Measurements from ENCODE around the gene USP12.

USP12 gene

DNA sequence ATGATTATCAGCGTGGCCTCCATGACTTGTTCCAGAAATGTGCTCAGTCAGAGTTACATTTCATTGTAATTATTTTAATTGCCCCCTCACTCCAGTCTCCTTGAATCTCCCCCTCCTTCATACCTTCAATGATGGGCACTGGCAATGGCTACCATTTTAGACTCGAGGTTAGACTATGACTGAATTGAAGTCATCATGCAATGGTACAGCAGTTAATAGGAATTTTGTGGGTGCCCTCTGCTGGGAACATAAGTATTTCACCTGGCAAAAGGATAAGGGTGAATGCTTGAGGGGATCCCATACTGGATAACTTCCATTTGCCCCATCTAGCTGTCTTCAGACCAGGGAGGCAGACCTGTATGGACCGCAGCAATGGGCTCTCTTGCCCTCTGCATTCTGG, 32.2 kb upstream of the USP12 start:
- TF ChIP-seq POLR2AphosphoS5 (IDR thresholded peaks at IDR 0.05; ENCODE audit: low read depth, low read length) (no peak), TAF1 (IDR thresholded peaks at IDR 0.05; ENCODE audit: borderline replicate concordance, insufficient read depth, low read length) (no peak), FOXP2 (optimal IDR thresholded peaks at IDR 0.05; ENCODE audit: borderline replicate concordance, extremely low read depth, extremely low read length, insufficient read depth) (no peak), SIN3A (IDR thresholded peaks at IDR 0.05; ENCODE audit: borderline replicate concordance, insufficient read depth, low read length) (no peak)
- TF ChIP-seq, protein P1, sequence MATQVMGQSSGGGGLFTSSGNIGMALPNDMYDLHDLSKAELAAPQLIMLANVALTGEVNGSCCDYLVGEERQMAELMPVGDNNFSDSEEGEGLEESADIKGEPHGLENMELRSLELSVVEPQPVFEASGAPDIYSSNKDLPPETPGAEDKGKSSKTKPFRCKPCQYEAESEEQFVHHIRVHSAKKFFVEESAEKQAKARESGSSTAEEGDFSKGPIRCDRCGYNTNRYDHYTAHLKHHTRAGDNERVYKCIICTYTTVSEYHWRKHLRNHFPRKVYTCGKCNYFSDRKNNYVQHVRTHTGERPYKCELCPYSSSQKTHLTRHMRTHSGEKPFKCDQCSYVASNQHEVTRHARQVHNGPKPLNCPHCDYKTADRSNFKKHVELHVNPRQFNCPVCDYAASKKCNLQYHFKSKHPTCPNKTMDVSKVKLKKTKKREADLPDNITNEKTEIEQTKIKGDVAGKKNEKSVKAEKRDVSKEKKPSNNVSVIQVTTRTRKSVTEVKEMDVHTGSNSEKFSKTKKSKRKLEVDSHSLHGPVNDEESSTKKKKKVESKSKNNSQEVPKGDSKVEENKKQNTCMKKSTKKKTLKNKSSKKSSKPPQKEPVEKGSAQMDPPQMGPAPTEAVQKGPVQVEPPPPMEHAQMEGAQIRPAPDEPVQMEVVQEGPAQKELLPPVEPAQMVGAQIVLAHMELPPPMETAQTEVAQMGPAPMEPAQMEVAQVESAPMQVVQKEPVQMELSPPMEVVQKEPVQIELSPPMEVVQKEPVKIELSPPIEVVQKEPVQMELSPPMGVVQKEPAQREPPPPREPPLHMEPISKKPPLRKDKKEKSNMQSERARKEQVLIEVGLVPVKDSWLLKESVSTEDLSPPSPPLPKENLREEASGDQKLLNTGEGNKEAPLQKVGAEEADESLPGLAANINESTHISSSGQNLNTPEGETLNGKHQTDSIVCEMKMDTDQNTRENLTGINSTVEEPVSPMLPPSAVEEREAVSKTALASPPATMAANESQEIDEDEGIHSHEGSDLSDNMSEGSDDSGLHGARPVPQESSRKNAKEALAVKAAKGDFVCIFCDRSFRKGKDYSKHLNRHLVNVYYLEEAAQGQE (IDR thresholded peaks at IDR 0.05; ENCODE audit: insufficient read depth in 1 of 2, low read depth in 2 of 2, low read length in 2 of 2): no peak

- TF ChIP-seq FOXP2 (optimal IDR thresholded peaks at IDR 0.05; ENCODE audit: borderline replicate concordance, extremely low read depth, extremely low read length, insufficient read depth) (no peak), TAF1 (IDR thresholded peaks at IDR 0.05; ENCODE audit: borderline replicate concordance, insufficient read depth, low read length) (no peak), SIN3A (IDR thresholded peaks at IDR 0.05; ENCODE audit: borderline replicate concordance, insufficient read depth, low read length) (no peak), POLR2AphosphoS5 (IDR thresholded peaks at IDR 0.05; ENCODE audit: low read depth, low read length) (no peak)
- TF ChIP-seq, protein P1 (IDR thresholded peaks at IDR 0.05; ENCODE audit: insufficient read depth in 1 of 2, low read depth in 2 of 2, low read length in 2 of 2): no peak
These were observed 31.6 kb upstream of the USP12 start for GRCh38 chr13:27203186-27203585.

DNA sequence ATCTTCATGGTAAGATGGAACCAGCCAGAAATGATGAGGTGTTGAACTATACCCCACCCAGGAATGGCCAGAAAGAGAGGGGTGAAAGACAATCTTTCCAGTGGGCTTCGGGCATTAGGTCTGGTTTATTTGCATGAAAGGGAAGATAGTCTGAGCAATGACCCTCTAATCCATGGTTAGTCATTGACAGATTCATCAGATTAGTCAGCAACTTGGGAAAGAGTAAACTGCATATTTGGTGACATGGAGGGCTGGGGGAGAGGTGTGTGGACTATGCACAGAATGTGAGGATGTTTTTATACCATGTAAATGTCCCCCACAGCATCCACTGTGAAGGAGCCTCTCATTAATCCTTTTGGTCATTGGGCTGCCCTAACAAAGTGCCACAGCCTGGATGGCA, 30.1 kb upstream of the USP12 start:
- TF ChIP-seq TAF1 (IDR thresholded peaks at IDR 0.05; ENCODE audit: borderline replicate concordance, insufficient read depth, low read length) (no peak), FOXP2 (optimal IDR thresholded peaks at IDR 0.05; ENCODE audit: borderline replicate concordance, extremely low read depth, extremely low read length, insufficient read depth) (no peak)
- TF ChIP-seq, protein P1 (IDR thresholded peaks at IDR 0.05; ENCODE audit: insufficient read depth in 1 of 2, low read depth in 2 of 2, low read length in 2 of 2): no peak

GRCh38 chr13:27200413-27201070, 28.9 kb upstream of the USP12 start:
- TF ChIP-seq, protein P1 (IDR thresholded peaks at IDR 0.05; ENCODE audit: insufficient read depth in 1 of 2, low read depth in 2 of 2, low read length in 2 of 2): no peak
- TF ChIP-seq POLR2AphosphoS5 (IDR thresholded peaks at IDR 0.05; ENCODE audit: low read depth, low read length) (no peak), SIN3A (IDR thresholded peaks at IDR 0.05; ENCODE audit: borderline replicate concordance, insufficient read depth, low read length) (no peak), FOXP2 (optimal IDR thresholded peaks at IDR 0.05; ENCODE audit: borderline replicate concordance, extremely low read depth, extremely low read length, insufficient read depth) (no peak), TAF1 (IDR thresholded peaks at IDR 0.05; ENCODE audit: borderline replicate concordance, insufficient read depth, low read length) (no peak)

DNA sequence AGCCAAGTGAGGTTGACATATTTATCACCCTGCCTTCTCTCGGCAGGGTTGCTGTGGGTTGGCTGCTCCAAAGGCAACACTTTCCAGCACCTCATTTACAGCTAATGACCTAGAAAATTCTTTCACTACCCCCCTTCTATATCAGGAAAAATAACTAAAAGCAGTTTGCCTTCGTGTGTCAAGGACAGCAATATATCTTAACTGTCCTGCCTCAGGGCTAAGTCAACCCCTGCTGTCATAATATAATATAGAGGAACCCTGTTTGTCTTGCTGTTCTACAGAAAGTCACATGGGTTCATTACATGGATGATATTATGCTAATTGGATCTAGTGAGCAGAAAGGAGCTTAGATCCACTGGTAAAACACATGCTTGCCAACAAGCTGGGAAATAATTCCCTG, 28.1 kb upstream of the USP12 start:
- TF ChIP-seq SIN3A (IDR thresholded peaks at IDR 0.05; ENCODE audit: borderline replicate concordance, insufficient read depth, low read length) (no peak), POLR2AphosphoS5 (IDR thresholded peaks at IDR 0.05; ENCODE audit: low read depth, low read length) (no peak), FOXP2 (optimal IDR thresholded peaks at IDR 0.05; ENCODE audit: borderline replicate concordance, extremely low read depth, extremely low read length, insufficient read depth) (no peak), TAF1 (IDR thresholded peaks at IDR 0.05; ENCODE audit: borderline replicate concordance, insufficient read depth, low read length) (no peak)
- TF ChIP-seq, protein P1 (IDR thresholded peaks at IDR 0.05; ENCODE audit: insufficient read depth in 1 of 2, low read depth in 2 of 2, low read length in 2 of 2): no peak
